ENCODE measurements around the gene ERO1B. TPM values are rescaled to one million over a fixed set of nuclear protein-coding genes. Genes with fewer than 3 reads are reported as not detected.

The ERO1B gene
- polyA plus RNA-seq, 1 donor from 2014 or later: 2.7 TPM

- no peaks in the 10 kb centered on the region for H3K9me3 ChIP-seq (ENCODE audit: low read length)
- no peaks in the 10 kb centered on the region for H3K36me3 ChIP-seq (ENCODE audit: insufficient read depth, low read length)
- H3K27me3 ChIP-seq (ENCODE audit: insufficient read depth, low read depth, low read length): no peaks in the 10 kb centered on the region
- no peaks in the 10 kb centered on the region for H3K79me2 ChIP-seq (replicated peaks; ENCODE audit: insufficient read depth, low read length)
- no peaks in the 10 kb centered on the region for H3K9me2 ChIP-seq (ENCODE audit: insufficient read depth, low read length)
- H2AFZ ChIP-seq (ENCODE audit: low read depth, low read length): no peak overlapping the region
- no peak overlapping the region for H3K4me3 ChIP-seq (ENCODE audit: low read length)
- no peak overlapping the region for H3K27ac ChIP-seq (ENCODE audit: low read length)
- no peak for TF ChIP-seq RAD21 (conservative IDR thresholded peaks at IDR 0.05)
- TF ChIP-seq EP300 (conservative IDR thresholded peaks at IDR 0.05; ENCODE audit: poor library complexity, severe bottlenecking): no peak
- no peak for TF ChIP-seq SMC3 (conservative IDR thresholded peaks at IDR 0.05; ENCODE audit: poor library complexity)
- TF ChIP-seq MXI1 (conservative IDR thresholded peaks at IDR 0.05; ENCODE audit: poor library complexity, severe bottlenecking): no peak
- TF ChIP-seq REST (IDR thresholded peaks at IDR 0.05; ENCODE audit: borderline replicate concordance): no peak
- no peak overlapping the region for H3K4me2 ChIP-seq (ENCODE audit: low read length)
- H3K9ac ChIP-seq (ENCODE audit: low read length): no peak overlapping the region
- H3F3A ChIP-seq (ENCODE audit: insufficient read depth, low read length, poor library complexity, severe bottlenecking): no peaks in the 10 kb centered on the region
- no peaks in the 10 kb centered on the region for H4K20me1 ChIP-seq (ENCODE audit: insufficient read depth)
Measured at GRCh38 chr1:236240675-236241074, 41.1 kb downstream of the ERO1B start.

DNA sequence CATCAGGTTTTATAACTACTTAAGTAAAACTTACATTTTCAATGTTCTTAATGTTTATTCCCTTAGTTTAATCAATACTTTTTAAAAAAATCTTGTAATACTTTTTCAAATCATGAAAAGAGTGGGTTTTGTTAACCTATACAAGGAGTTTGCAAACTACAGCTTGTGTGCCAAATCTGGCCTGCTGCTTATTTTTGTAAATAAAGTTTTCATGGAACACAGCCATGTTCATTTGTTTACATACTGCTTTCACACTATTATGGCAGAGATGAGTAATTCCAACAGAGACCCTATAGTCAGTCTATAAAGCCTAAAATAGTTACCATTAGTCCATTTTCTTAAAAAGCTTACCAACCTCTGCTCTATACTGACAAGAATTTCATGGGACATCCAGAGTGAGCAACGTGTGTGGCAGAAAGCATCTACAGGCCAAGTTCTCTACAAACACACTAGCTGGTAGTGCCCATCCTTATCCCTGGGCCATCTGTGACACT lies 42.6 kb downstream of the ERO1B start:
- no peaks in the 10 kb centered on the region for H3K79me2 ChIP-seq (replicated peaks; ENCODE audit: insufficient read depth, low read length)
- no peaks in the 10 kb centered on the region for H4K20me1 ChIP-seq (ENCODE audit: insufficient read depth)
- H3K4me2 ChIP-seq (ENCODE audit: low read length): no peak overlapping the region
- TF ChIP-seq SMC3 (conservative IDR thresholded peaks at IDR 0.05; ENCODE audit: poor library complexity) (no peak), REST (IDR thresholded peaks at IDR 0.05; ENCODE audit: borderline replicate concordance) (no peak), RAD21 (conservative IDR thresholded peaks at IDR 0.05) (no peak), MXI1 (conservative IDR thresholded peaks at IDR 0.05; ENCODE audit: poor library complexity, severe bottlenecking) (no peak), EZH2 (IDR thresholded peaks at IDR 0.05; ENCODE audit: borderline replicate concordance, insufficient read depth, low read length, poor library complexity, severe bottlenecking) (no peak)
- H3F3A ChIP-seq (ENCODE audit: insufficient read depth, low read length, poor library complexity, severe bottlenecking): no peaks in the 10 kb centered on the region
- no peaks in the 10 kb centered on the region for H3K9me2 ChIP-seq (ENCODE audit: insufficient read depth, low read length)
- no peak overlapping the region for H3K4me3 ChIP-seq (ENCODE audit: low read length)
- H3K36me3 ChIP-seq (ENCODE audit: insufficient read depth, low read length): no peaks in the 10 kb centered on the region
- no peaks in the 10 kb centered on the region for H3K27me3 ChIP-seq (ENCODE audit: insufficient read depth, low read depth, low read length)
- no peak overlapping the region for H3K27ac ChIP-seq (ENCODE audit: low read length)
- H3K9me3 ChIP-seq (ENCODE audit: low read length): no peaks in the 10 kb centered on the region
- no peak overlapping the region for H3K9ac ChIP-seq (ENCODE audit: low read length)
- H2AFZ ChIP-seq (ENCODE audit: low read depth, low read length): no peak overlapping the region

Measured in neural cell (in vitro differentiated cells).